ENCODE measurements around the gene PAM. TPM values are rescaled to one million over a fixed set of nuclear protein-coding genes. Genes with fewer than 3 reads are reported as not detected.
"Not testable (repeated sequence)": the region's sequence is repeated elsewhere in the genome, so short reads cannot be mapped to it uniquely, and the experiment has no call there.

Gene PAM
- total and polyA plus RNA-seq, 2 donors, result 22.1 to 76.3 TPM

DNA sequence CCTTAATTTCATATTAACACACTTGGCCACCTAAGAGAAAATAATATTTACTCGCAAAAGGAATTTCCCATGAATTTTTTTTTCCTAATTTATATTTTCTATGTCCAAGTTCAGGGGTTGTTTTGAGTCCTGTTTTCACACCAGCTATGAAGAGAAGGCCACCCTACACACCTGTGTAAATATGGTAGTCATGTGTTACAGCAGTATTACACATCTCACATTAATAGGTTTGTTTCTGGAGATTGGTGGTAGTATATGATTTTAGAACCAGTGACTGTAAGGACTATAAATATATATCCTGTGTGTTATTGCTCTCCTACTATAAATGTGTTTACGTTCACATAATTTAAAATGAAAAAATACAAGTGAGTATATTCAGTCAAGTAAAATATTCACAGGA lies 147.5 kb downstream of the PAM start:
- H3K36me3 ChIP-seq (ENCODE audit: control insufficient read depth in 2 of 2, insufficient read depth in 2 of 2, low read length in 1 of 2), result no peaks in the 10 kb centered on the region
- no peaks in the 10 kb centered on the region for H3K9me3 ChIP-seq (ENCODE audit: control insufficient read depth in 2 of 2, insufficient read depth in 1 of 2, low read length in 1 of 2)
- H3K4me1 ChIP-seq (ENCODE audit: control insufficient read depth in 2 of 2, insufficient read depth in 2 of 2, low read length in 2 of 2), result no peaks in the 10 kb centered on the region
- H3K27ac ChIP-seq (ENCODE audit: low read depth in 1 of 2, low read length in 1 of 2), result no peak overlapping the region
- H3K4me3 ChIP-seq (ENCODE audit: low read length in 2 of 2), result no peak overlapping the region
- no peaks in the 10 kb centered on the region for H3K27me3 ChIP-seq (ENCODE audit: control insufficient read depth in 2 of 2, insufficient read depth in 1 of 2, low read length in 1 of 2)
- DNase-seq (ENCODE audit: low read depth in 6 of 9, low spot score in 9 of 9), result no peak
- 95% methylated on average over 2 of the region's 2 CpGs for WGBS

DNA sequence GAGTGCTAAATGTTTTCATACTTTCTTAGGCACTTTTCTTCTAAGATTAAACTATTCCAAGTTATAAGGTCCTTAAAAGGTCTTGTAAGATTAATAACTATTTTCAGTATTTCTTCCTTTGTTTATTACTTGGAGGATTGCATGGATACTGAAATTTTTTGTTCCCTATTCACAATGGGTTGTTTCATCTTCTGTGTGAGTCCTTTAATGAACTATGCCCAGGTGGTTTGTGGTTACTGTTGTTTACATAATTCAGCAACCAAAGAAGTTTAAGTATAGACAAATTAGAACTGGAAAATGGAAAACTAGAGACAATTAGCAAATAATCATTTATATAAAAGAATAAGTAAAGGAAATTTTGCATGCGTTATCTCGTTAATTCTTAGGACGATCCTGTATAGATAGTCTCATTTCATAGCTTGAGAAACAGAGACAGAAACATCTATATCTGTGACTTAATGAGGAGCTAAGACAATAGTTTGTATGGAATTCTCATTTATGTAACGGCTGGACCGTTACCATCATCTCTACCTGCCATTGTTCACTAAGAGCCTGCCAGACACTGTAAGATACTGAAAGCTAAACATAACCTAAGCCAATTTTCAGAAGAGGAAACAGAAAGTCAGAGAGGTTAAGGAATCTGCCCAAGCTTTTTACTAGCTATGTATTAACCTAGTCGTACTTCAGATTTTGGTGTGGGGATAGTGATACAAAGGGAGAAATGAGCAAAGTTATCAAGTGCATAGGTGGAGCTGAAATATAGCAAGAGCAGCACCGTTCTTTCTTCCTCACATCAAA lies 148.2 kb downstream of the PAM start:
- Histone ChIP-seq H3K27ac (ENCODE audit: low read depth in 1 of 2, low read length in 1 of 2) (no peak overlapping the region), H3K4me3 (ENCODE audit: low read length in 2 of 2) (no peak overlapping the region), H3K9me3 (ENCODE audit: control insufficient read depth in 2 of 2, insufficient read depth in 1 of 2, low read length in 1 of 2) (no peaks in the 10 kb centered on the region), H3K4me1 (ENCODE audit: control insufficient read depth in 2 of 2, insufficient read depth in 2 of 2, low read length in 2 of 2) (no peaks in the 10 kb centered on the region), H3K27me3 (ENCODE audit: control insufficient read depth in 2 of 2, insufficient read depth in 1 of 2, low read length in 1 of 2) (no peaks in the 10 kb centered on the region), H3K36me3 (ENCODE audit: control insufficient read depth in 2 of 2, insufficient read depth in 2 of 2, low read length in 1 of 2) (no peaks in the 10 kb centered on the region)
- no peak for DNase-seq (ENCODE audit: low read depth in 6 of 9, low spot score in 9 of 9)
- WGBS, result 96% methylated on average over 7 of the region's 7 CpGs

DNA sequence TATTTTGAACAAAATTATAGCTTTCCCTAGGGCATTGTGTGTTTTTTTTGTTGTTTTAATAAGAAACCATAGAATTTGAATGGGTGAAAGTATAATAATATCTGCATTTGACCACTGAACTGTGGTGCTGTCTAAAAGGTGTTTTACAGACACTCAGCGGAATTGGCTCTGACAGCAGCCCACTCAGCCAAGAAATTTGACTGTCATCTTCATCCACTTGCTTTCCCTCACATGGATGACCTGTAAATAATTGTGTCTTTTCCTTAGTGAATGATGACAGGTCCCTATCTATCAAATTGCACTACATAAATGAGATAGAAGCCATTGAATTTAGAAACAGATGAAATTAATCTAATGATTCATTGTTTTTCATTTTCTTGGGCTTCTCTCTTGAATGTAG lies 150.0 kb downstream of the PAM start:
- no peak for DNase-seq (ENCODE audit: low read depth in 6 of 9, low spot score in 9 of 9)
- 94% methylated on average over 1 of the region's 1 CpG for WGBS
- H3K4me3 ChIP-seq (ENCODE audit: low read length in 2 of 2), result no peak overlapping the region
- H3K4me1 ChIP-seq (ENCODE audit: control insufficient read depth in 2 of 2, insufficient read depth in 2 of 2, low read length in 2 of 2), result no peaks in the 10 kb centered on the region
- no peaks in the 10 kb centered on the region for H3K27me3 ChIP-seq (ENCODE audit: control insufficient read depth in 2 of 2, insufficient read depth in 1 of 2, low read length in 1 of 2)
- H3K9me3 ChIP-seq (ENCODE audit: control insufficient read depth in 2 of 2, insufficient read depth in 1 of 2, low read length in 1 of 2), result no peaks in the 10 kb centered on the region
- no peak overlapping the region for H3K27ac ChIP-seq (ENCODE audit: low read depth in 1 of 2, low read length in 1 of 2)
- H3K36me3 ChIP-seq (ENCODE audit: control insufficient read depth in 2 of 2, insufficient read depth in 2 of 2, low read length in 1 of 2), result no peaks in the 10 kb centered on the region

DNA sequence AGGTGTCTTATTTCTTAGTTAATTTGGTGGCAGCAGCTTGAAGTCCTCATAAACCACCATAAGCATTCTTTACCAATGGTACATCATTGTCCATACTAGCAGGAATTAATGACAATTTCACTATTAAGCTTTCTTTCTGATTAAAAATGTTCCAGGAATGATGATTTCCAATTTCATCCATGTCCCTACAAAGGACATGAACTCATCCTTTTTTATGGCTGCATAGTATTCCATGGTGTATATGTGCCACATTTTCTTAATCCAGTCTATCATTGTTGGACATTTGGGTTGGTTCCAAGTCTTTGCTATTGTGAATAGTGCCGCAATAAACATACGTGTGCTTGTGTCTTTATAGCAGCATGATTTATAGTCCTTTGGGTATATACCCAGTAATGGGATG lies 152.0 kb downstream of the PAM start:
- not testable (repeated sequence) for H3K27ac ChIP-seq (ENCODE audit: low read depth in 1 of 2, low read length in 1 of 2); H3K4me3 ChIP-seq (ENCODE audit: low read length in 2 of 2); H3K36me3 ChIP-seq (ENCODE audit: control insufficient read depth in 2 of 2, insufficient read depth in 2 of 2, low read length in 1 of 2); H3K9me3 ChIP-seq (ENCODE audit: control insufficient read depth in 2 of 2, insufficient read depth in 1 of 2, low read length in 1 of 2); H3K4me1 ChIP-seq (ENCODE audit: control insufficient read depth in 2 of 2, insufficient read depth in 2 of 2, low read length in 2 of 2); H3K27me3 ChIP-seq (ENCODE audit: control insufficient read depth in 2 of 2, insufficient read depth in 1 of 2, low read length in 1 of 2); DNase-seq (ENCODE audit: low read depth in 6 of 9, low spot score in 9 of 9)
- no CpG with 5 or more reads among the region's 2 CpGs for WGBS

DNA sequence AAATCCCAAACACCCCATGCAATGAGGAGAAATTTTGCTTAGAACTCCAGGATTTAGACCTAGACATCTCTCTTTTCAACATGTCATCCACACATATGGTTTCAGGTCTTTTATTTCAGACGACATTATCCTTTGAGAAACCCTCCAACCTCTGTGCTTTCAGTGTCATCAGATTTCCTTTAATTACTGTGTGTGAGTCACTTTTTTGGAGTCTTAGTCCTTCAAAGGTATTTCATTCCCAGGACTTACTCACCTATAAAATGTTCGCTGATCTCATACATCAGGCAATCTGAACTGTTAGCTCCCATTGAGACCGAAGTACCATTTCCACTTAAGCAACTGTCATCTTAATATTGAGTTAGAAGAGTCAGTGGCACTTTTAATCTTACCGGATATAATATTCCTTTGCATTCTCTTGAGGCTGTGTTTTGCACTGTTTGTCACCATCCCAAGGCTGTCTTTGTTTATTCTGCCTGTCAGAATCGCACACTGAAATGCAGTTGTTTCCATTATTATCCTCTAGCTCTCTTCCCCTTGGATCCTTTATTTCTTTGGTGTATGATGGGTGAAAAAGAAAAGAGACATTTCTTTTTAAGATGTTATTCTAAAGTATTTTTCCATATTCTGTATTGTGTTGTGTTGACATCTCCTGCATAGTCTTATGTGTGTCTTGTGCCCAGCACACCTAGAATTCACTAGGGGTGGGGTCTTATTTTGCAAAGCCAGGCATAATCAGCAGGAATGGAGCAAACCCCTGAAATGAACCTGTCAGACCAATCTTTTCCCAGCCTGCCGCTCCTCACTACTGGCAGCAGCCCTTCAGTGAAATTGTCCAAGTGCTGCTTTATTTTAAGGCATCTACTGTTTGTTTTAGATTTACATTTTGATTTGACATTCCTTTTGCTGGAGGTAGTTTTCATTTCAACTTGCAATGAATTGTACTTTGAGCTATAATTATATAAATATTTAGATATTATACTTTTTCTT lies 155.4 kb downstream of the PAM start:
- Histone ChIP-seq H3K27ac (ENCODE audit: low read depth in 1 of 2, low read length in 1 of 2) (no peak overlapping the region), H3K27me3 (ENCODE audit: control insufficient read depth in 2 of 2, insufficient read depth in 1 of 2, low read length in 1 of 2) (no peaks in the 10 kb centered on the region), H3K36me3 (ENCODE audit: control insufficient read depth in 2 of 2, insufficient read depth in 2 of 2, low read length in 1 of 2) (no peaks in the 10 kb centered on the region), H3K4me3 (ENCODE audit: low read length in 2 of 2) (no peak overlapping the region), H3K9me3 (ENCODE audit: control insufficient read depth in 2 of 2, insufficient read depth in 1 of 2, low read length in 1 of 2) (no peaks in the 10 kb centered on the region), H3K4me1 (ENCODE audit: control insufficient read depth in 2 of 2, insufficient read depth in 2 of 2, low read length in 2 of 2) (no peaks in the 10 kb centered on the region)
- 97% methylated on average over 6 of the region's 6 CpGs for WGBS
- DNase-seq (ENCODE audit: low read depth in 6 of 9, low spot score in 9 of 9), result no peak

DNA sequence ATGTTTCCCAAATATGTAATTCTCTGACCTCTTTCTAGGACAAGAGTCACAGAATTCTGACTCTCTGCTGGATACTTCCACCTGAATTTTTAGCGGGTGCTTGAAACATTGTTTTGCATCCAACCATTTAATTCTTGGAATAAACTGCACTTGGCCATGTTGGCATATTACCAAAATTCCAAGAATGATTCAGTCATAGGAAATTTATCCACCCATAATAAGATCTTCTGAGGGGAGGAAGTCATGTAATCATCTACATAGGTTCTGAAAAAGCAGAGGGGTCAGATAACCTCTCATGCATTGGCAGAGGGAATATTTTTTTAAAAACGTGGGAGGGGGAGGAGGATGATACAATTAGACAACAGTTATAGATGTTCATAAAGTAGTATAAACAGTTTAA lies 156.9 kb downstream of the PAM start:
- no peaks in the 10 kb centered on the region for H3K4me1 ChIP-seq (ENCODE audit: control insufficient read depth in 2 of 2, insufficient read depth in 2 of 2, low read length in 2 of 2)
- H3K36me3 ChIP-seq (ENCODE audit: control insufficient read depth in 2 of 2, insufficient read depth in 2 of 2, low read length in 1 of 2), result no peaks in the 10 kb centered on the region
- H3K27ac ChIP-seq (ENCODE audit: low read depth in 1 of 2, low read length in 1 of 2), result no peak overlapping the region
- H3K27me3 ChIP-seq (ENCODE audit: control insufficient read depth in 2 of 2, insufficient read depth in 1 of 2, low read length in 1 of 2), result no peaks in the 10 kb centered on the region
- DNase-seq (ENCODE audit: low read depth in 6 of 9, low spot score in 9 of 9), result no peak
- H3K4me3 ChIP-seq (ENCODE audit: low read length in 2 of 2), result no peak overlapping the region
- WGBS, result 90% methylated on average over 2 of the region's 2 CpGs
- H3K9me3 ChIP-seq (ENCODE audit: control insufficient read depth in 2 of 2, insufficient read depth in 1 of 2, low read length in 1 of 2), result no peaks in the 10 kb centered on the region

DNA sequence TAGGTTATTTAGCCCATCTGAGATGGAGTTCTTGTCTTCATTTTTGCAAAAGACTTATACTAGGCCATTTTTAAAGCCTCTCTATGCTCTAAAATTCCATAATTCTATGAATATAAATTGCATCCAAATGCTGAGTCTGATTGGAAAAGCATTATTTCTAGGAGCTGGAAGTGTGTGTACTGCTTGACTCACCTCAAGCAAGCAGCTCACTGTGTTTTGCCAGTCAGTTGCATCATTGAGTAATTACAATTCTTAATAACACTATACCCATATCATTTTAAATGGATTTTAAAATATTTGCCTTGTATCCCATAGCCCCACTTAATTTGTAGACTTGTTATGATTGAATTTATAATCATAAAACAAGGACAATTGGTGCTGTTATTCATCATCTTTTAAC lies 161.0 kb downstream of the PAM start:
- H3K9me3 ChIP-seq (ENCODE audit: control insufficient read depth in 2 of 2, insufficient read depth in 1 of 2, low read length in 1 of 2), result no peaks in the 10 kb centered on the region

DNA sequence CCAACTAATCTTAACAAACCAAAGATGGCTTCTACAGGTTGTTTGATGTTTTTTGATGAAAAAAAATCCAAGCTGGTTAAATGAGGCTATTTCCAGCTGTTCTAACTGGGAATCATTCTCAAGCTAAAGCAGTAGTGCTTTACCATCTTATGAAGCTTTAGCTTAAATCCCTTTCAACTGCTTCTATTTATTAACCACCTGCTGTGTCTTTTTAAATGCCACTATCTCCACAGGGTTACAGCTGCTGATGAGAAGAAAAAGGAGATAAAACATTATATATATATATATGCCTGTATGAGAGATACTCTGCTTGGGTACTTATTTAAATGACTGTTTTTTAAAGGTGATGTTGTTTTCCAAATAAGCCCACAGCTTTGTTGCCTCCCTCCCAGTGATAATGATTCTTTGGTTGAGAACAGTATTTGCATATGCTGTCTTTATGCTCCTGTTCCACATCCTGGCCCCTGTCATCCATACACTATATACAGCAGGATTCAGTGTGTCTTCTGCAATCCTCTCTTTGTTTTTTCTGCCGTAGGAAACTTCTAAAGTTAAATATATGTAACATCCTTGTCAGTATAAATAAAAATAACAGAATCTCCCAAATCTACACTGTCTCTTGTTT lies 164.0 kb downstream of the PAM start:
- no peaks in the 10 kb centered on the region for H3K9me3 ChIP-seq (ENCODE audit: control insufficient read depth in 2 of 2, insufficient read depth in 1 of 2, low read length in 1 of 2)
- no peaks in the 10 kb centered on the region for H3K4me1 ChIP-seq (ENCODE audit: control insufficient read depth in 2 of 2, insufficient read depth in 2 of 2, low read length in 2 of 2)
- no peak overlapping the region for H3K4me3 ChIP-seq (ENCODE audit: low read length in 2 of 2)
- H3K36me3 ChIP-seq (ENCODE audit: control insufficient read depth in 2 of 2, insufficient read depth in 2 of 2, low read length in 1 of 2), result no peaks in the 10 kb centered on the region
- no peak for DNase-seq (ENCODE audit: low read depth in 6 of 9, low spot score in 9 of 9)
- no peak overlapping the region for H3K27ac ChIP-seq (ENCODE audit: low read depth in 1 of 2, low read length in 1 of 2)
- no peaks in the 10 kb centered on the region for H3K27me3 ChIP-seq (ENCODE audit: control insufficient read depth in 2 of 2, insufficient read depth in 1 of 2, low read length in 1 of 2)
- 96% methylated on average over 1 of the region's 1 CpG for WGBS

More for the DNA sequence above, 161.0 kb downstream of the PAM start:
- no peaks in the 10 kb centered on the region for H3K4me1 ChIP-seq (ENCODE audit: control insufficient read depth in 2 of 2, insufficient read depth in 2 of 2, low read length in 2 of 2)
- no peak for DNase-seq (ENCODE audit: low read depth in 6 of 9, low spot score in 9 of 9)
- H3K4me3 ChIP-seq (ENCODE audit: low read length in 2 of 2), result no peak overlapping the region
- no peaks in the 10 kb centered on the region for H3K36me3 ChIP-seq (ENCODE audit: control insufficient read depth in 2 of 2, insufficient read depth in 2 of 2, low read length in 1 of 2)
- no peaks in the 10 kb centered on the region for H3K27me3 ChIP-seq (ENCODE audit: control insufficient read depth in 2 of 2, insufficient read depth in 1 of 2, low read length in 1 of 2)
- H3K27ac ChIP-seq (ENCODE audit: low read depth in 1 of 2, low read length in 1 of 2), result no peak overlapping the region

DNA sequence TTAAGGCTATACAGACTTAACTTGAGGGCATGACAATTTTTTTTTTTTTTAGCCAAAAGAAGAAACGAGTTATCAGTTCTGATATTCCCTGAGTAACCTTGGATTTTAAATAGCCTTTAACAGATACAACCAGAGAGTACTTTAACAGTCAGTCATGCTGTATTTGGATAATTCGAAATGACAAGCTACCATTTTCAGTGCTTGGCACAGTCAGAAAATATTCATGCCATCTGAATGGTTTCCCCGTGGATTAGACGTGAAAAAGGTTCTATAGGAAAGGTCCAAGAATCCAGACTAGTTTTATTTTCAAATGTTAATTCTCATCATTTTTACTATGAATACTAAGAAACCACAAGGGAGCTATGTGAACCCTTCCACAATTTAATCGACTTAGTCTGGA lies 165.7 kb downstream of the PAM start:
- Histone ChIP-seq H3K36me3 (ENCODE audit: control insufficient read depth in 2 of 2, insufficient read depth in 2 of 2, low read length in 1 of 2) (no peaks in the 10 kb centered on the region), H3K4me1 (ENCODE audit: control insufficient read depth in 2 of 2, insufficient read depth in 2 of 2, low read length in 2 of 2) (no peaks in the 10 kb centered on the region), H3K4me3 (ENCODE audit: low read length in 2 of 2) (no peak overlapping the region), H3K27ac (ENCODE audit: low read depth in 1 of 2, low read length in 1 of 2) (no peak overlapping the region), H3K9me3 (ENCODE audit: control insufficient read depth in 2 of 2, insufficient read depth in 1 of 2, low read length in 1 of 2) (no peaks in the 10 kb centered on the region), H3K27me3 (ENCODE audit: control insufficient read depth in 2 of 2, insufficient read depth in 1 of 2, low read length in 1 of 2) (no peaks in the 10 kb centered on the region)
- 97% methylated on average over 5 of the region's 5 CpGs for WGBS
- DNase-seq (ENCODE audit: low read depth in 6 of 9, low spot score in 9 of 9), result no peak
